Measurements from ENCODE around the gene ZNF511.

ZNF511 gene

DNA sequence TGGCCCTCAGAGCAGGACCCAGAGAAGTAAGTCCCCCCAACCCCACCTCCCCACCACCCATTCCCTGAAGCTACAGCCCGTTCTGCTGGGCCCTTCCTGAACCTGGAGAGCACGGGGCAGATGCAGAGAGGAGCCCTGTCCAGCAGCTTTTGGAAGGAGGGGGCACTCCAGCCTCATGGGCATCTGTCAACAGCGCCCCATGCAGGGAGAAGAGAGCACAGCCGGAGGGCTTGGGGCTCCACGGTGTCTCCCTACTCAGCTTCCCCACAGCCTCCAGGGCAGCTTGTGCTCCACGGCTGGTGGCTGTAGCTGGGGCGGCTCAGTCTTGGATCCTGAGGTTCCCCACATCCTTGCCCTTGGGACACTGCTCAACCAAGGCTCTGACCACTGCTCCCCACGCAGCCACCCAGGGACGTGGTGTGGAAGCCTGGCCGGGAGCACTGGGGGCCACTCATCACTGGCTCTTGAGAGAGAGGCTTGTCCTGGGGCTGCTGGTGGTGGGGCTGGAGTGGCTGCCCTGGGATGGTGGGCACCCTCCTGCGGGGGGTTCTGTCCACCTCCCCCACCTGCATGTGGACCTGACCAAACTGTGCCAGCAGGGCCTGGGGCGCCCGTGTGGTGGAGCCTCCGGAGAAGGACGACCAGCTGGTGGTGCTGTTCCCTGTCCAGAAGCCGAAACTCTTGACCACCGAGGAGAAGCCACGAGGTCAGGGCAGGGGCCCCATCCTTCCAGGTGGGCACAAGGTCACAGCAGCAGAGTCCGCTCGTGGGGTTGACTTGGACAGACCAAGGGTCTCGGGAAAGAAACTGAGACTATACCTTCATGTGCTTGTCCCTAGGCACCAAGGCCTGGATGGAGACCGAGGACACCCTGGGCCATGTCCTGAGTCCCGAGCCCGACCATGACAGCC is 42.9 kb downstream of the ZNF511 start:
- in situ Hi-C loops (cut with MboI; ENCODE audit: low sequenced_read_pairs), result no loop called here

DNA sequence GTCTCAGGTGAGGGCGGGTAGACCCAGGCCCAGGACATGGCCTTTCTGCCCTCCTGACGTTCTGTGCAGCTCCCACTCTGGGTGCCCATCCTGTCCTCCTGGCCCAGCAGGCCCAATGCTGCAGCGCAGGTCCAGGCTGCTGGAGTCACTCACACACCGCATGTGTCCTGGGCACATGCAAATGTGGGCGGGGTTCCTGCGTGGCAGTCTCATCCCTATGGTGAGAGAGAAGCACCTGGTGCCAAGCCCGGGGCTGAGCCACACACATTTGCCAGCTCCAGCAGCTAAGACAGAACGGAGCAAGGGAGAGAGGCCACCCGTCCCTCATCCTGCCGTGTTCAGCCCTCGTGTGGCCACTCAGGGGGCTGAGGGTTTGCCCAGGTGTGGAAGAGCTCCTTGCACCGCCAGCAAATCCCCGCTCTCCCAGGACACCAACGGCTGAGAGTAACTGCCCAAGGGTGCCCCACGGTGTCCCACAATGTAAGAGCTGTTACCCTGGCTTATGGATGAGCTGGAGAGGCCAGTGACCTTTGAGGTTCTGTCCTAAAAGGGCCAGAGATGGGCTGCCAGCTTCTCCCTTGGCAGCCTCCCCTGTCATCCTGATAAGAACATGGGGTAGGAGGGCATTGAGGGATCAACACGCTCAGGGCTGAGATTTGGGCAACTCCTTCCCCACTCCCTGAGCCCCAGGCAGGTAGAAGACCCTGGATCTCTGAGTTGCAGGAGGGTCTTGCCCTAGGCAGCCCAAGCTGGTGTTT is 44.7 kb downstream of the ZNF511 start:
- in situ Hi-C loops (cut with MboI; ENCODE audit: low sequenced_read_pairs), result no loop called here

DNA sequence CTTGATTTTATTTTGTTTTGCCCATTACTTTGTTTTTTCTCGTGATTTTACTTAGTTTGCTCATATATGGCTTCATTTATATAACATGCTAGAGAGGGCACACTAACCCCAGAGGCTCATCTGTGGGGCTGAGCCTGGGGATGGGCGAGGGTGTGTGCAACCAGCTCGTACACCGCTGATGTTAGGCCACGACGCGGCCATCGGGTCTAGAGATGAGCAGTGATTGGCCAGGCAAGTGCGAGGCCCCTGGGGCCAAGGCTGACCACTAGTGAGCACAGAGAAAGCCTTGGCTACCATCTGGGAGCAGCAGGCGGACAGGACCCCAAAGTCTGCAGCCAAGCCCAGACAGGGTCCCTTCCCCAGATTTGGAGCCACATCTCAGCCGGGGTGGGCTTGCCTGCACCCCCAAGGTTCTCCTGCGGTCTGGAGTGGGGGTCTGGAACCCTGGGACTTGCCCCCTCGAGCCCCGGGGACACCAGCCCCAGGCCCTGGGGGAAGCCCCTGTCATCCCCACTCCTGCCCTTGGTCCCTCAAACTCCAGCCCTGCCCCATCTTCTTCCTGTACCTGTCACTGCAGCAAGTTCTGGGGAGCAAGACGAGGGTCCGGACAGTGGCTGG is 45.4 kb downstream of the ZNF511 start:
- in situ Hi-C loops (cut with MboI; ENCODE audit: low sequenced_read_pairs), result no loop called here

DNA sequence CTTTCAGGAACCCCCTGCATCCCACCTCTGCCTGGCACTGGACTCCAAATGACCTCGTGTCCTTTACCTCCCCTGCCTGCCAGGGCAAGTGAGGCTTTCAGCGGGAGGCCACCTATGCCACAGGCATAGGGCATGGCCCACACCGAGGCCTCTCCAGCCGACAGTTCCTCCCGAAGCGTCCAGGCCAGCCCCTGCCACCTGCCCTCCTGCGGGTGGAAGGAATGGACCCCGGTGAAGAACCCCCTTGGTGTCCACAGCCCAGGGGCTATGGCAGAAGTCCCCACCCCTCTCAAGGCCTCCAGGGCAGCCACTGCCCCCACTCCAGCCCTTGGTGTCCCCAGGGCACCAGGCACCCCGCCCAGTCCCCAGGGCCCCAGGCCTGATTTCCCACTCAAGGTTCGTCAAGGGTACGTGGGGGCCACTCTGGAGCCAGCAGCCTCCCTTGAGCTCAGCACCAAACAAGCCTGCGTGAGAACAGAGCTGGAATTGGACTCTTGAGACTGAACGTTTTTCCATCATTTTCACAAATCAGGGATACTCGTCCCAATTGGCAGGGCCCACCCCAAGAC is 46.0 kb downstream of the ZNF511 start:
- in situ Hi-C loops (cut with MboI; ENCODE audit: low sequenced_read_pairs), result no loop called here

DNA sequence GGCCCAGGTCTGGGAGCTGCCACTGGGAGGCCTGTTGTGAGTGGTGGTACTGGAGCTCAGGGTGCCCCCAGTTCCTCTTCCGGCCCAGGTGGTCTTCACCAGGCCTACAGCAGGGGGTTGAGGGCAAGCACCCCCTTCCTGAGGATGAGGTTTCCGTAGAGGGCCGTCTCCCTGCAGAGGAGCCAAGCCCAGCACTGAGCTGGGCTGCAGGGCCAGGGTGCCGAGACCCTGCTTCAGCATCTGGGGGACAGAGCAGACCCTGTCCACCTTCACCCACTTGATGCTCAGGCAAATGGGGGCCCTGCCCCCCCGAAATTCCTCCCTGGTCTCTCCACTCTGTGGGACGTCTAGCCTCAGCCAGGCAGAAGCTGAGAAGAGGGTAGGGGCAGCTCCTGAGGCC is 46.6 kb downstream of the ZNF511 start:
- in situ Hi-C loops (cut with MboI; ENCODE audit: low sequenced_read_pairs), result no loop called here

DNA sequence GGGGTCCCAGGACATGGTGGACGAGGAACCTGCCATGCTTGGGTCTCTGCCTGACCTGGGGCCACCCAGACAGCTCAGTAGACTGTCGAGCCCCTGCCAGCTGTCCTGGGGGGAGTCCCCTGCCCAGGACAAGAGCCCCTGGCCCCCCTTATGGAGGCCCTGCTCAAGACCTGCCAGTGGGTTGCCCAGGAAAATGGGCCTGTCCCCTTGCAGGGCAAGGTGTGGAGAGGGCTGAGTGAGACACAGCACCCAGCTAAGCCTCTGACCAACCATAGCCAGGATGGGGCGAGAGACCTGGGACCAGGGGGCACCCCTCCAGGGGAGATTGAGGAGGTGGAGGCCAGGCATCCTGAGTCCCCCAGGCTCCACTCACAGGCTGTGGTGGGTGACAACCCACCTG is 47.3 kb downstream of the ZNF511 start:
- in situ Hi-C loops (cut with MboI; ENCODE audit: low sequenced_read_pairs), result no loop called here

DNA sequence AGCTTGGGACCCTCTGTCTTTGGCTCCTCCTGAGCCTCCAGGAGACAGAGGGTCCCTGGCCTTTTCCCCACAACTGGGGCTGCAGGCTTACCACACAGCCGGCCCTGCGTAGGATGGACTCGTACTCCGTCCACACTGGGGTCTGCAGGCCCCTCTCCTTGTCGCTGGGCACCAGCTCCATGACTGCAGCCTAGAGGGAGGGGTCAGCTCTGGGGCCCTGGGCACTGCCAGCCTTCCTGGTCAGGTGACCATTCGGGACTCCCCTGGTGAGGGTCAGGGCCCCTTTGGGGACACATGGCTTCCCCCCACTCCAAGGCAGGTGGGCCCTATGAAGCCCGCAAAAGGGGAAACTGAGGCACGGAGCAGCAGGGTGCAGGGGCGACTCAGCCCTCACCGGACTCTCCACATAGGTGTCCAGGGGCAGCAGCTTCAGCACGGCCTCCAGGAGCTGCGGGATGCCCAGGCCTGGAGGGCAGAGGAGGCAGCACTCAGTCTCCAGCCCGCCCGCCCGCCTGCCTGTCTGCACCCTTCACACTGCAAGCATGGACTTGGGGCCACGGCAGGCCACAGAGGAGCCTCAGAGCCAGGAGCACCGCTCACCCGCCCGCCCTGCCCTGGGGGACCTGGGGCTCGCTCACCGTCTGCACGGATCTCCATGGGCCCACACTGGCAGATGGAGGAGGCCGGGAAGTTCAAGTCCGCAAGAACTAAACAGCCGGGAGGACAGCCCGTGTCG is 48.0 kb downstream of the ZNF511 start:
- in situ Hi-C loops (cut with MboI; ENCODE audit: low sequenced_read_pairs), result no loop called here

DNA sequence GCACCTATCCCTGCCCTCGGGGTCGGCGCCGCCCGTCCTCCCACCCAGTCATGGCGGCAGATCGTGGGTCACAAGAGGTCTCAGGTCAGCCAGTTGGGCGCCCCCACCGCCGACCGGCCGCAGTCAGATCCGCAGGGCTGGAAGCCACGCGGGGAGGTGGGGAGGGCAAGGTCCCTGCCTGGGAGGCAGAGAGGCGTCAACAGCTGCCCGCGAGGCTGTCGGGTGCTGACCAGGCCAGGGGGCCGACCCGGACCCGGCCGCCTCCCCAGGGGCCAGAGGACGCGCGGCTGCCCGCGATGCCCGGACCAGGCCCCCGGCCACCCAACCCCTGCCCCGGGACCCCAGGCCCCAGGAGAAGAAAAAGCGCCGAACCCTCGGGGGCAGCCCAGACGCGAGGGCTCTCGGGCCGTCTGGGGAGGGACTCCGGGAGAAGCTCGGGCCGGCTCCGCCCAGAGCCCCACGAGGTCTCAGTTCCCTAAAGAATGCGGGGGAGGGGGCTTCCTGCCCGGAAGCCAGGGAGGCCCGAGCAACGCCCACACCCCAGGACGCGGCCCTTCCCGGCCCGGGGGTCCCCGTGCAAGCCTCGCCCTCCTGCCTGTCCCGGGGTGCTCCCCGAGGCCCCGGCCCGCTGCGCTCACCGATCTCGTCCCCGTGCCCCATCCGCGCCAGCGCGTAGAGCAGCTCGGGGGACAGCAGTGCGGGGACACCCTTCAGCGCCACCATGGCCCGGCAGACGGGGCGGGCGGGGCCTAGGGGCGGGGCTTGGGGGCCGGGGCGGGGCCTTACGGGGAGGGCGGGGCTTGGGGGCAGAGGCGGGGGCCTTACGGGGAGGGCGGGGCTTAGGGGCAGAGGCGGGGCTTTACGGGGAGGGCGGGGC is 48.8 kb downstream of the ZNF511 start, which contains the start of gene FUOM:
Gene FUOM, minus strand, starts transcription at position 735 of the 877 bp plus-strand sequence. Its CDS starts 12 bp downstream, at position 723.
- in situ Hi-C loops (cut with MboI; ENCODE audit: low sequenced_read_pairs), result no loop called here

DNA sequence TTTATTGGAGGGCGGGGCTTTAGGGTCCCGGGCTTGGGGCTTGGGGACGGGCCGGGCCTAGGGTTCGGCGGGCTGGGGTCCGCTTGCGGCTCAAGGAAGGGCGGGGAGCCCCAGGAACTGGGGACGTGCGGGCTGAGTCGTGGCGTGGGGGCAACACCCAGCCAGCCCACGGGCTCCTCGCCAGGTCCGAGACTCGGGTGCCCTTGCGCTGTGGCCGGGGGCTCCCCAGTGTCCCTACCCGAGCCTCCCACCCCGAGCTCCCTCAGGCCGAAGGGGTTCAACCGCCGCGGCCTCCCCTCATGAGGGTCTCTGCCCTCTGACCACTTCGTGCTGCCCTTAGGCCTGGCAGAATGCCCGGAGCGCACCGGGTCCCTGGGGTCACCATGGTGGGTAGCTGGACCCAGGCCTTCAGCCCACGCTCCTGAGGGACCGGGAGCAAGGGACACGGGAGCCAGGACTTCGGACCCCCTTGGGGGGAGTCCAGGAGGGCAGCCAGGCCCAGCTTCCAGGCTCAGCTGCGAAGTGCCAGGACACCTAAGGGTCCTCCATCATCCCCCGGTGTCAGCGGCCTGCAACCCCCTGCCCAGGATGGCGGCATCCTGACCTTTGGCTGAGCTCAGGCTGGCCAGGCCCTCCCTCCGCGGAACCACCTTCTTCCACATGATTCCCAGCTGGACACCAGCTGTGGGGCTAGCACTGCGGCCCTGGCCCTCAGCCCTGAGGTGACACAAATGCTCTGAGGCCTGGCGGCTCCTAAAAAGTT is 49.6 kb downstream of the ZNF511 start:
- in situ Hi-C loops (cut with MboI; ENCODE audit: low sequenced_read_pairs), result no loop called here

DNA sequence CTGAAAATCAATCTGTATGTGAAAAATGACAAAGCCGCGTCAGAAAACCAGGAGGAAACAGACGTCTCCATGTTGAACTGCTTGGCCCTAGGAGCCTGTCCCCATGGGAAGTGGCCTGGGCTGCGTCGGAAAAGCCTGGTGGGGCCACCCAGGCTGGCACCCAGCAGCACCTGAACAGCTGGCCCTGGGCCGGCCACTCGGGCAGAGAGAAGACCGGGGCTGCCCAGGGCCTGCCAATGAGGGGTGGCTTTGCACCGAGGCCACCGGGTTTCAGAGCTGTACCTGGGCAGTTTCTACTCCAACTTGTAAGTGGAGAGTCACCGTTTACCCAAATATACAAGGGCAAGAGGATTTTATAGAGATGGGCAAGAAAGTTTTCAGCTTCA is 50.2 kb downstream of the ZNF511 start:
- in situ Hi-C loops (cut with MboI; ENCODE audit: low sequenced_read_pairs), result no loop called here

DNA sequence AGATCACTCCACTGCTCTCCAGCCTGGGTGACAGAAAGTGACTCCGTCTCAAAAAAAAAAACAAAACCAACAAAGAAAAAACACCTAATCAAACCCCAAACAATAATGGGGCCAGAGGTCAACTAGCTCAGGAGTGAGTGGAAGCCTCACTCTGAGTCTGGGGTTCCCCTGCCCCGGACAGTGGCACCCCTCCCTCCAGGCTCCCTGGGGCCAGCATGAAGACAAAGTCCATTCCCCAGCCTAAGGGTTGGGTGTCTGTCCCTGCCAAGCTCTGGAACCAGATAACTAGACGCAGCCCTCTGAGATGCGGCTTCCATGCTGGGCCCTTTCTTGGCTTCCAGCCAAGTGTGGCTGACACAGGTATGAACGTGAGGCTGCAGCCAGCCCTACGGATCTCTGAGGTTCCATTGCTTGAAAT is 50.8 kb downstream of the ZNF511 start:
- in situ Hi-C loops (cut with MboI; ENCODE audit: low sequenced_read_pairs), result no loop called here

DNA sequence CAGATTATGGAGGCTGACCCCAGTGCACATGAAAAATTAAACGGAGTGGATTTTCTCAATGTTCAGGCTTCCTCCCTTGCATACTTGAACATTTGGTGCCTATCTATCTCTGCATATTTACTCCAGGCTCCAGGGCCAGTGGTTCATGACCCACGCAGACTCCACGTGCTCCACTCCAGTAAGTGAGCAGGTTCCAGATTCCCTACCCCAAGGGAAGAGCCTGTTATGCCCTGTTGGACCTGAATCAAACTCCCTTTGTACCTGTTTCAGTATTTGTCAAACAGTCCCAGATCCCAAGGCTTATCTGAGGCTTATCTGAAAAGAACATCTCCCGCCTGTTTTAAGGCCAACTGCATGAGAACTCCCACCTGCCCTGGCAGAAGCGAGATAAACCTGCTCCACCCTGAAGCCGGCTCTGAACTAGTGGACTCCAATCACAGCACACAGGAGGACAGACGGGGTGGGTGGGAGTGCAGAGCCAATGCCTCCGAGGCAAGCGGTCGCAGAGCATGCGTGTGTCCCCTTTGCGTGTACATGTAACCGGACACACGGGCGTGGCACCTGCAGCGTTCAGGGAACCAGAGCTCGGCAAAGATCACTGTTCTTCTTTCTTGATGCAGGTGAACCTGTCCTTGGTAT is 51.4 kb downstream of the ZNF511 start:
- in situ Hi-C loops (cut with MboI; ENCODE audit: low sequenced_read_pairs), result no loop called here

DNA sequence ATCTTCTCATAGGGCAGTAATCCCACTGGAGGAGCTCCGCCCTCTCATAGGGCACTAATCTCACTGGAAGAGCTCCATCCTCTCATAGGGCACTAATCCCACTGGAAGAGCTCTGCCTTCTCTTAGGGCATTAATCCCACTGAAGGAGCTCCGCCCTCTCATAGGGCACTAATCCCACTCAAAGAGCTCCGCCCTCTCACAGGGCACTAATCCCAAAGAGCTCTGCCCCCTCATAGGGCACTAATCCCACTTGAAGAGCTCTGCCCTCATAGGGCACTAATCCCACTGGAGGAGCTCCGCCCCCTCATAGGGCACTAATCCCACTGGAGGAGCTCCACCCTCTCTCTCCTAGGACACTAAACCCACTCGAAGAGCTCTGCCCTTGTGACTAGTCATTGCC is 52.5 kb downstream of the ZNF511 start:
- in situ Hi-C loops (cut with MboI; ENCODE audit: low sequenced_read_pairs), result no loop called here

DNA sequence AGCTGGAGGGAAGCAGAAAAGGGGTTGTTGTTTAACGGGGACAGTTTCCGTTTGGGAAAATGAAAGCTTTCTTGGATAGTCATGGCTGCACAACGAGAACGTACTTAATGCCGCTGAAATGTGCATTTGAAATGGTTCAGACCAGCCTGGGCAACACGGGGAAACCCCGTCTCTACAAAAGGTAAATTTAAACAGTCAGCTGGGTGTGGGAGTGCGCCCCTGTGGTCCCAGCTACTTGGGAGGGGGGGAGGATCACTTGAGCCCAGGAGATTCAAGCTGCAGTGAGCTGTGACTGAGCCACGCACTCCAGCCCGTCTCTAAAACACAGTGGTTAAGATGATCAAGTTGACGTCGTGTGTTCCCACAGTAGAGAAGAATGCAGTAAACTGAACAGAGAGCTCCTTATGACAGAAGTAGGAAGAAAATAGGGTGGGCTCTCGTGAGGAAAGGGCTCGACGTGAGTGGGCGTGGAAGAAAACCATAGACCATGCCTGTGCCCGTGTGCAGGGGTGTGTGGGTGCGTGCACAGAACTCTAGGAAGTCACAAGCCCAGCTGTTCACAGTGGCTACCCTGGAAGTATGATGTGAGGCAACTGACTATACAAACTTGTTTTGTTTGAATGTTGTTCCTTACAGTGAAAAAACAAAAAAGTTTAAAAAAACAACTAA is 53.2 kb downstream of the ZNF511 start:
- in situ Hi-C loops (cut with MboI; ENCODE audit: low sequenced_read_pairs), result no loop called here
